H9 (cell line): ENCODE results near the gene DTNBP1. TPM values are rescaled to one million over a fixed set of nuclear protein-coding genes. Genes with fewer than 3 reads are reported as not detected.
A peak's percentile ranks its signal among the peaks of the same experiment; 100 is the strongest.

ENCODE experiments used
- DNase-seq: peaks from one replicate; pipeline ENCODE4 v3.0.0-alpha.2; 2017
- H2AFZ ChIP-seq: one replicate; pipeline ENCODE4 v1.6.1; 2013; ENCODE audit warnings: mild to moderate bottlenecking, low read length, control low read depth, moderate library complexity
- H2AK5ac ChIP-seq: 2 replicates; pipeline ENCODE4 v1.6.1; 2013; ENCODE audit warnings: low read length, control low read depth, mixed read lengths; ENCODE audit not compliant: insufficient read length
- H2BK120ac ChIP-seq: one replicate; pipeline ENCODE4 v1.6.1; 2013; ENCODE audit warnings: low read depth, mild to moderate bottlenecking, low read length, control low read depth, inconsistent platforms; ENCODE audit not compliant: poor library complexity, severe bottlenecking
- H2BK12ac ChIP-seq: 2 replicates; pipeline ENCODE4 v1.6.1; 2013; ENCODE audit warnings: low read length, control low read depth, mixed read lengths, low read depth; ENCODE audit not compliant: insufficient read length
- H2BK15ac ChIP-seq: 2 replicates; pipeline ENCODE4 v1.6.1; 2013; ENCODE audit warnings: low read depth, low read length, control low read depth
- H2BK20ac ChIP-seq: one replicate; pipeline ENCODE4 v1.6.1; 2013; ENCODE audit warnings: low read depth, mild to moderate bottlenecking, low read length, control low read depth, inconsistent platforms; ENCODE audit not compliant: poor library complexity, severe bottlenecking
- H2BK5ac ChIP-seq: 2 replicates; pipeline ENCODE4 v1.6.1; 2013; ENCODE audit warnings: low read length, control low read depth, mixed read lengths; ENCODE audit not compliant: insufficient read length
- H3K14ac ChIP-seq: 2 replicates; pipeline ENCODE4 v1.6.1; 2013; ENCODE audit warnings: low read length, control low read depth; ENCODE audit not compliant: insufficient read depth
- H3K18ac ChIP-seq: 2 replicates; pipeline ENCODE4 v1.6.1; 2013; ENCODE audit warnings: low read depth, mild to moderate bottlenecking, mixed read lengths, low read length, control low read depth; ENCODE audit not compliant: insufficient read length
- H3K23ac ChIP-seq: 2 replicates; pipeline ENCODE4 v1.6.1; 2013; ENCODE audit warnings: low read length, control low read depth, mixed read lengths, low read depth; ENCODE audit not compliant: insufficient read length
- H3K23me2 ChIP-seq: 2 replicates; pipeline ENCODE4 v1.6.1; 2013; ENCODE audit warnings: low read depth, mild to moderate bottlenecking, mixed read lengths, low read length, control low read depth; ENCODE audit not compliant: insufficient read length, poor library complexity, severe bottlenecking
- H3K27ac ChIP-seq: 2 replicates; pipeline ENCODE4 v1.5.1; 2013; ENCODE audit warnings: low read length, control low read depth, mixed read lengths, low read depth; ENCODE audit not compliant: insufficient read length
- H3K27me3 ChIP-seq: 2 replicates; pipeline ENCODE4 v1.6.1; 2013; ENCODE audit warnings: low read length, control low read depth, inconsistent platforms; ENCODE audit not compliant: insufficient read depth
- H3K4ac ChIP-seq: 2 replicates; pipeline ENCODE4 v1.6.1; 2013; ENCODE audit warnings: low read depth, mild to moderate bottlenecking, control low read depth, inconsistent platforms, low read length, moderate library complexity
- H3K4me1 ChIP-seq: 2 replicates; pipeline ENCODE4 v1.6.1; 2013; ENCODE audit warnings: low read length, control low read depth, inconsistent platforms; ENCODE audit not compliant: insufficient read depth
- H3K4me2 ChIP-seq: 2 replicates; pipeline ENCODE4 v1.6.1; 2013; ENCODE audit warnings: low read length, control low read depth, mixed read lengths; ENCODE audit not compliant: insufficient read length, insufficient read depth
- H3K56ac ChIP-seq: 2 replicates; pipeline ENCODE4 v1.6.1; 2013; ENCODE audit warnings: low read depth, mild to moderate bottlenecking, mixed read lengths, low read length, control low read depth; ENCODE audit not compliant: insufficient read length
- H3K79me1 ChIP-seq: 2 replicates; pipeline ENCODE4 v1.6.1; 2013; ENCODE audit warnings: low read depth, mild to moderate bottlenecking, moderate library complexity, low read length, control low read depth, inconsistent platforms; ENCODE audit not compliant: insufficient read depth, poor library complexity, severe bottlenecking
- H3K79me2 ChIP-seq: 2 replicates; pipeline ENCODE4 v1.6.1; 2013; ENCODE audit warnings: low read length, control low read depth, inconsistent platforms; ENCODE audit not compliant: insufficient read depth
- H3K9ac ChIP-seq: 2 replicates; pipeline ENCODE4 v1.6.1; 2013; ENCODE audit warnings: low read length, control low read depth, mixed read lengths; ENCODE audit not compliant: insufficient read length; ENCODE audit errors: extremely low read depth
- H3K9me3 ChIP-seq: one replicate; pipeline ENCODE4 v1.6.1; 2013; ENCODE audit warnings: low read depth, low read length, inconsistent platforms; ENCODE audit not compliant: control insufficient read depth
- H3T11ph ChIP-seq: one replicate; pipeline ENCODE4 v1.6.1; 2013; ENCODE audit warnings: mild to moderate bottlenecking, low read length, control low read depth, inconsistent platforms
- H4K20me1 ChIP-seq: one replicate; pipeline ENCODE4 v1.6.1; 2013; ENCODE audit not compliant: control insufficient read depth, insufficient read length, insufficient read depth
- H4K5ac ChIP-seq: 2 replicates; pipeline ENCODE4 v1.6.1; 2013; ENCODE audit warnings: low read depth, mild to moderate bottlenecking, mixed read lengths, low read length, control low read depth; ENCODE audit not compliant: insufficient read length
- H4K8ac ChIP-seq: replicated peaks from 2 replicates; pipeline ENCODE4 v1.6.1; 2013; ENCODE audit warnings: low read length, control low read depth, mixed read lengths, low read depth; ENCODE audit not compliant: insufficient read length
- H4K91ac ChIP-seq: 2 replicates; pipeline ENCODE4 v1.6.1; 2013; ENCODE audit warnings: low read depth, mild to moderate bottlenecking, moderate library complexity, mixed read lengths, low read length, control low read depth; ENCODE audit not compliant: insufficient read length
- H3K27ac Mint-ChIP-seq, 3 experiments: 2 replicates in 2 of 3; 3 replicates in 1 of 3; pipeline ENCODE4 v1.8.0; 2020 to 2021; ENCODE audit warnings: mixed read lengths in 3 of 3, mild to moderate bottlenecking in 1 of 3, moderate library complexity in 1 of 3
- H3K27me3 Mint-ChIP-seq: 2 replicates; pipeline ENCODE4 v1.8.0; 2021; ENCODE audit warnings: low read depth, mild to moderate bottlenecking, moderate library complexity, mixed read lengths
- H3K36me3 Mint-ChIP-seq, 3 experiments: 2 replicates in 2 of 3; 3 replicates in 1 of 3; pipeline ENCODE4 v1.8.0; 2020 to 2021; ENCODE audit warnings: low read depth in 3 of 3, mixed read lengths in 3 of 3; ENCODE audit not compliant: insufficient read depth in 1 of 3
- H3K4me1 Mint-ChIP-seq, 2 experiments: 2 replicates each; pipeline ENCODE4 v1.8.0; 2020; ENCODE audit warnings: mixed read lengths in 2 of 2
- H3K4me3 Mint-ChIP-seq, 2 experiments: 2 replicates in 1 of 2; 3 replicates in 1 of 2; pipeline ENCODE4 v1.8.0; 2020 to 2021; ENCODE audit warnings: mild to moderate bottlenecking in 2 of 2, mixed read lengths in 2 of 2, moderate library complexity in 1 of 2
- H3K9me3 Mint-ChIP-seq, 2 experiments: 2 replicates in 1 of 2; 3 replicates in 1 of 2; pipeline ENCODE4 v1.8.0; 2020; ENCODE audit warnings: mild to moderate bottlenecking in 2 of 2, mixed read lengths in 2 of 2, moderate library complexity in 1 of 2
- CTCF ChIP-seq: fragments of 200-600 bp; sonication (generic); conservative IDR thresholded peaks from 3 replicates; pipeline ENCODE4 v1.8.0; 2021; ENCODE audit warnings: antibody characterized with exemption, mild to moderate bottlenecking
- WGBS: extraction: QIAGEN DNeasy Blood & Tissue Kit; methylation state at CpG from one replicate; pipeline ENCODE4 v1.1.7; 2013; ENCODE audit warnings: missing lambda C conversion rate, low lambda C conversion rate, mixed read lengths; ENCODE audit not compliant: insufficient read length; ENCODE audit errors: extremely low coverage; 5-methylcytosine and 5-hydroxymethylcytosine counted together
- total RNA-seq: library from RNA; stranded (reverse); gene quantifications from 2 replicates; pipeline ENCODE4 v1.2.1, GENCODE V29; 2021

DTNBP1 gene
- total RNA-seq, 1 experiment from 2014 or later: 12.9 TPM

GRCh38 chr6:15691250-15691869 lies 28.5 kb upstream of the DTNBP1 start:
- peak; percentile 100 for TF ChIP-seq CTCF
- no peak overlapping the region for H2BK20ac ChIP-seq
- WGBS: no CpG with 5 or more reads among the region's 23 CpGs

More at GRCh38 chr6:15691250-15691869, 28.5 kb upstream of the DTNBP1 start:
- H3T11ph ChIP-seq: no peak overlapping the region
- no peak overlapping the region for H3K27ac Mint-ChIP-seq
- no peak overlapping the region for H4K91ac ChIP-seq
- no peak overlapping the region for H2BK15ac ChIP-seq
- H3K9me3 ChIP-seq: no peaks in the 10 kb centered on the region
- H3K14ac ChIP-seq: no peak overlapping the region
- no peak overlapping the region for H2AFZ ChIP-seq
- H3K79me2 ChIP-seq: no peaks in the 10 kb centered on the region
- H3K4me2 ChIP-seq: no peak overlapping the region
- H2BK12ac ChIP-seq: no peak overlapping the region
- H3K23me2 ChIP-seq: no peaks in the 10 kb centered on the region
- no peak overlapping the region for H2AK5ac ChIP-seq
- H3K4ac ChIP-seq: no peak overlapping the region
- H2BK5ac ChIP-seq: no peak overlapping the region
- no peaks in the 10 kb centered on the region for H3K79me1 ChIP-seq
- H4K20me1 ChIP-seq: no peaks in the 10 kb centered on the region
- H3K4me1 ChIP-seq: no peaks in the 10 kb centered on the region
- peaks cover 0 to 6% of the 10 kb centered on the region in 2 experiments; a peak in 2 of 4 replicates for H3K4me1 Mint-ChIP-seq
- no peak overlapping the region for H3K23ac ChIP-seq
- no peak overlapping the region for H3K56ac ChIP-seq
- peaks cover 10% of the 10 kb centered on the region for H3K27me3 Mint-ChIP-seq
- H3K27ac ChIP-seq: no peak overlapping the region
- H3K9me3 Mint-ChIP-seq: peaks cover 0 to 3% of the 10 kb centered on the region in 2 experiments; a peak in 2 of 5 replicates
- no peak overlapping the region for H3K18ac ChIP-seq
- peak; percentile 89 for DNase-seq
- no peaks in the 10 kb centered on the region; a peak in 3 of 7 replicates for H3K36me3 Mint-ChIP-seq
- H4K5ac ChIP-seq: no peak overlapping the region
- H3K4me3 Mint-ChIP-seq: no peak overlapping the region
- H2BK120ac ChIP-seq: no peak overlapping the region
- no peak overlapping the region for H3K9ac ChIP-seq
- no peaks in the 10 kb centered on the region for H3K27me3 ChIP-seq
- H4K8ac ChIP-seq: no peak overlapping the region
